RWPE2 (cell line): ENCODE measurements around the gene PRKAA1.
"Not testable (repeated sequence)": the region's sequence is repeated elsewhere in the genome, so short reads cannot be mapped to it uniquely, and the experiment has no call there.

Experiments used
- ATAC-seq: fragments of 200-7000 bp; cut with Tn5 transposase; 3 replicates; pipeline ENCODE4 v1.9.1; 2021; ENCODE audit warnings: low read depth
- DNase-seq: peaks from one replicate; pipeline ENCODE4 v3.0.0-alpha.2; 2020; ENCODE audit warnings: low spot score
- H3K27ac ChIP-seq: fragments of 450-650 bp; 2 replicates; pipeline ENCODE4 v1.5.1; 2017; ENCODE audit warnings: mild to moderate bottlenecking; ENCODE audit not compliant: poor library complexity, severe bottlenecking
- H3K27me3 ChIP-seq: fragments of 250-450 bp; sonication (Bioruptor Pico); 2 replicates; pipeline ENCODE4 v1.5.1; 2021; ENCODE audit warnings: mild to moderate bottlenecking, moderate library complexity; ENCODE audit not compliant: insufficient read depth, poor library complexity, severe bottlenecking
- H3K36me3 ChIP-seq: fragments of 250-450 bp; sonication (Bioruptor Pico); 2 replicates; pipeline ENCODE4 v1.5.1; 2020; ENCODE audit warnings: low read depth, mild to moderate bottlenecking, moderate library complexity
- H3K4me1 ChIP-seq: fragments of 250-450 bp; sonication (Bioruptor Pico); 2 replicates; pipeline ENCODE4 v1.5.1; 2021; ENCODE audit warnings: mild to moderate bottlenecking, moderate library complexity; ENCODE audit not compliant: insufficient read depth, poor library complexity, severe bottlenecking
- H3K4me3 ChIP-seq: fragments of 250-450 bp; sonication (Bioruptor Pico); 2 replicates; pipeline ENCODE4 v1.5.1; 2021; ENCODE audit warnings: mild to moderate bottlenecking, moderate library complexity; ENCODE audit not compliant: severe bottlenecking
- H3K9me3 ChIP-seq: fragments of 250-450 bp; sonication (Bioruptor Pico); 2 replicates; pipeline ENCODE4 v1.5.1; 2021; ENCODE audit warnings: mild to moderate bottlenecking, moderate library complexity; ENCODE audit not compliant: severe bottlenecking
- TF ChIP-seq, protein P1 (sequence below): fragments of 450-650 bp; IDR thresholded peaks from one replicate; pipeline ENCODE4 v1.5.1; 2017; ENCODE audit warnings: mild to moderate bottlenecking, moderate library complexity; ENCODE audit not compliant: poor library complexity, severe bottlenecking

Gene PRKAA1

GRCh38 chr5:40735609-40736008, 62.6 kb downstream of the PRKAA1 start:
- Histone ChIP-seq H3K27me3 (no peaks in the 10 kb centered on the region), H3K4me1 (peaks cover 8% of the 10 kb centered on the region), H3K9me3 (no peaks in the 10 kb centered on the region), H3K4me3 (no peak overlapping the region), H3K27ac (peak overlapping the region; percentile 3), H3K36me3 (peaks cover 5% of the 10 kb centered on the region)
- ATAC-seq (no peak), DNase-seq (no peak)
- TF ChIP-seq, protein P1, sequence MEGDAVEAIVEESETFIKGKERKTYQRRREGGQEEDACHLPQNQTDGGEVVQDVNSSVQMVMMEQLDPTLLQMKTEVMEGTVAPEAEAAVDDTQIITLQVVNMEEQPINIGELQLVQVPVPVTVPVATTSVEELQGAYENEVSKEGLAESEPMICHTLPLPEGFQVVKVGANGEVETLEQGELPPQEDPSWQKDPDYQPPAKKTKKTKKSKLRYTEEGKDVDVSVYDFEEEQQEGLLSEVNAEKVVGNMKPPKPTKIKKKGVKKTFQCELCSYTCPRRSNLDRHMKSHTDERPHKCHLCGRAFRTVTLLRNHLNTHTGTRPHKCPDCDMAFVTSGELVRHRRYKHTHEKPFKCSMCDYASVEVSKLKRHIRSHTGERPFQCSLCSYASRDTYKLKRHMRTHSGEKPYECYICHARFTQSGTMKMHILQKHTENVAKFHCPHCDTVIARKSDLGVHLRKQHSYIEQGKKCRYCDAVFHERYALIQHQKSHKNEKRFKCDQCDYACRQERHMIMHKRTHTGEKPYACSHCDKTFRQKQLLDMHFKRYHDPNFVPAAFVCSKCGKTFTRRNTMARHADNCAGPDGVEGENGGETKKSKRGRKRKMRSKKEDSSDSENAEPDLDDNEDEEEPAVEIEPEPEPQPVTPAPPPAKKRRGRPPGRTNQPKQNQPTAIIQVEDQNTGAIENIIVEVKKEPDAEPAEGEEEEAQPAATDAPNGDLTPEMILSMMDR, result no peak

DNA sequence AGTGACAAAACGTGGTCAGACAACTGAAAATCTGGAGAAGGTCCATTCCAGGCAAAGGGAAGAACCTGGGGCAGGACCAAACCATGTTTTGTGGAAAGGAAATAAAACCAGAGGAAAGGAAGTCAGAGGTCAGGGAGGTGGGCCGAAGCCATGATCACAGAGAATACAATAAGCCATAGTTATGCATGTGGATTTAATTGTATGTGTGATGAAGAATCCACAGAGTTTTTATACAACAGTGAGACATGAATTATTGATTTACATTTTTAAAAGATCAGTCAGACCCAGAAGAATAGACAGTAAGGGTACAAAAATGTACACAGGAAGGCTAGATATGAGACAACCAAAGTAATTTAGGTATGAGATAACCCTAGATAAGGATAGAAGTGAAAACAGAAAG, 63.2 kb downstream of the PRKAA1 start:
- H3K36me3 ChIP-seq, result peaks cover 5% of the 10 kb centered on the region; the same call in 1 of the 2 replicates
- H3K4me3 ChIP-seq, result no peak overlapping the region
- peak overlapping the region; percentile 3 for H3K27ac ChIP-seq
- TF ChIP-seq, protein P1, result no peak
- ATAC-seq (peak; percentile 58; the same call in 2 of the 3 replicates), DNase-seq (no peak)
- peaks cover 8% of the 10 kb centered on the region for H3K4me1 ChIP-seq
- H3K27me3 ChIP-seq, result no peaks in the 10 kb centered on the region
- no peaks in the 10 kb centered on the region for H3K9me3 ChIP-seq

DNA sequence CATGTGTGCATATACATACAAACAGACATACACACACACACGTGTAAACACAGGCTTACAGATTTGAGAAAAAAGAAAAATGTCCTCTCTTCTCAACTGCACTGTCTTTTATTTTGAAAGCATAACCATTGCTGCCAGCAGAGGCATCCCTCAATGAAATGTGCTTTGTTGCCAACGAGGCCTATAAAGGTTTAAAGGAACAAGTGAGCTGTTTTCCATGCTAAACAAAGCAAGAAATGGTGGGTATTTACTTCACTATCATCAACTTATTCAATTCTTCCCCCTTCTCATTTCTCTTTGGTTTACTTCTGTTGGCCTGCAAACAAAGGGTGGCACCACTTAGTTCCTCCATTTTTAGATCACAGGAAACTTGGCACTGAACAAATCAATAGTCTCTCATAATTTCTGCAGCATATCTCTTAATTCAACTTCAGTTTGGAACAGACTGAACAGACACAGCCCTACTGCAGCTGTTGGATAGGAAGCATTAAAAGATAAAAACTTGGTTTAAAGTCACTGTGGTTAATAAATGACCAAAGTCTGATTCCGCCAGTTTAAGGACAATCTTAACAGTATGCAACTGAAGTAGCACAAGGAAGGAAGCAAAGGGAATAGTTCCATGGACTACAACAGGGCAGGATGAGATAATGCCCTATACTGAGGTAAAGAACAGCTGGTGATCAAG, 64.2 kb downstream of the PRKAA1 start:
- no peak overlapping the region for H3K27ac ChIP-seq
- TF ChIP-seq, protein P1, result no peak
- H3K4me1 ChIP-seq, result peaks cover 8% of the 10 kb centered on the region
- no peaks in the 10 kb centered on the region for H3K9me3 ChIP-seq
- H3K4me3 ChIP-seq, result no peak overlapping the region
- no peaks in the 10 kb centered on the region for H3K36me3 ChIP-seq
- ATAC-seq (no peak), DNase-seq (no peak)
- no peaks in the 10 kb centered on the region for H3K27me3 ChIP-seq

- no peak for DNase-seq
These were observed 64.7 kb downstream of the PRKAA1 start for GRCh38 chr5:40733434-40733833.

GRCh38 chr5:40722497-40722911, 75.7 kb downstream of the PRKAA1 start:
- not testable (repeated sequence) for H3K4me3 ChIP-seq, ATAC-seq, DNase-seq, H3K36me3 ChIP-seq, H3K4me1 ChIP-seq, H3K9me3 ChIP-seq, H3K27me3 ChIP-seq, H3K27ac ChIP-seq

More at GRCh38 chr5:40733434-40733833, 64.7 kb downstream of the PRKAA1 start:
- Histone ChIP-seq H3K27ac (no peak overlapping the region), H3K36me3 (no peaks in the 10 kb centered on the region), H3K9me3 (no peaks in the 10 kb centered on the region), H3K4me1 (peaks cover 8% of the 10 kb centered on the region), H3K27me3 (no peaks in the 10 kb centered on the region), H3K4me3 (no peak overlapping the region)
- ATAC-seq, result no peak
- TF ChIP-seq, protein P1, result no peak
